CD4-positive, CD25-positive, alpha-beta regulatory T cell (primary cell): ENCODE data around the gene TJP3. TPM values are rescaled to one million over a fixed set of nuclear protein-coding genes. Genes with fewer than 3 reads are reported as not detected.

Source experiments
- ATAC-seq, 2 donors: fragments of 150-1000 bp; cut with Tn5 transposase; one replicate each; pipeline ENCODE4 v1.10.0; 2021; ENCODE audit warnings: low read depth in 2 of 2, moderate number of reproducible peaks in 2 of 2, moderate library complexity in 1 of 2
- DNase-seq, 3 donors: peaks; one replicate each; pipeline versions ENCODE4 v3.0.0 to v3.0.0-alpha.2; 2012 to 2022; ENCODE audit warnings: mixed read lengths in 1 of 3
- H3K27ac ChIP-seq: one replicate; pipeline ENCODE4 v1.7.0; 2013; ENCODE audit warnings: mild to moderate bottlenecking, low read length; ENCODE audit not compliant: insufficient read depth, poor library complexity, severe bottlenecking
- H3K27me3 ChIP-seq: one replicate; pipeline ENCODE4 v1.7.0; 2013; ENCODE audit warnings: low read length; ENCODE audit not compliant: control insufficient read depth, insufficient read depth
- H3K36me3 ChIP-seq: one replicate; pipeline ENCODE4 v1.7.0; 2013; ENCODE audit warnings: mild to moderate bottlenecking, low read length, moderate library complexity; ENCODE audit not compliant: control insufficient read depth, insufficient read depth
- H3K4me1 ChIP-seq: 2 replicates; pipeline ENCODE4 v1.7.0; 2013; ENCODE audit warnings: mild to moderate bottlenecking, low read length; ENCODE audit not compliant: insufficient read depth, control insufficient read depth, poor library complexity, severe bottlenecking
- H3K4me3 ChIP-seq: one replicate; pipeline ENCODE4 v1.7.0; 2013; ENCODE audit warnings: low read depth, mild to moderate bottlenecking, low read length, moderate library complexity
- H3K9me3 ChIP-seq, 2 experiments: 1 replicate in 1 of 2; 2 replicates in 1 of 2; pipeline ENCODE4 v1.7.0; 2013; ENCODE audit warnings: low read length in 2 of 2, mild to moderate bottlenecking in 1 of 2, moderate library complexity in 1 of 2; ENCODE audit not compliant: control insufficient read depth in 2 of 2
- H3K27ac Mint-ChIP-seq, 3 donors: one replicate each; pipeline ENCODE4 v1.8.0; 2020 to 2022; ENCODE audit warnings: mild to moderate bottlenecking in 3 of 3, mixed read lengths in 3 of 3, moderate library complexity in 2 of 3
- H3K27me3 Mint-ChIP-seq: one replicate; pipeline ENCODE4 v1.8.0; 2022; ENCODE audit warnings: mild to moderate bottlenecking, mixed read lengths
- H3K36me3 Mint-ChIP-seq: one replicate; pipeline ENCODE4 v1.8.0; 2020; ENCODE audit warnings: mixed read lengths
- H3K4me1 Mint-ChIP-seq, 4 donors: one replicate each; pipeline ENCODE4 v1.8.0; 2020 to 2022; ENCODE audit warnings: mixed read lengths in 4 of 4, mild to moderate bottlenecking in 1 of 4
- H3K4me3 Mint-ChIP-seq, 4 donors: one replicate each; pipeline ENCODE4 v1.8.0; 2020 to 2022; ENCODE audit warnings: mild to moderate bottlenecking in 4 of 4, mixed read lengths in 4 of 4, moderate library complexity in 3 of 4
- H3K9me3 Mint-ChIP-seq, 7 donors: one replicate each; pipeline ENCODE4 v1.8.0; 2020 to 2022; ENCODE audit warnings: mixed read lengths in 7 of 7, mild to moderate bottlenecking in 3 of 7, moderate library complexity in 2 of 7
- polyA plus RNA-seq, 4 donors: library from polyadenylated mRNA; unstranded; fragments of 300-500 nt; fragmentation: Illumina TruSeq; gene quantifications; one replicate each; pipeline ENCODE4 v1.2.3, GENCODE V29; 2021
- total RNA-seq: library from RNA; stranded (reverse); gene quantifications from one replicate; pipeline ENCODE4 v1.2.3, GENCODE V29; 2022

The TJP3 gene
- total and polyA plus RNA-seq, 5 donors from 2014 or later: 20.6 to 34.4 (median 28.6) TPM

GRCh38 chr19:3695124-3695733 is 13.0 kb upstream of the TJP3 start:
- Histone ChIP-seq H3K27ac (no peak overlapping the region), H3K9me3 (no peaks in the 10 kb centered on the region), H3K36me3 (no peaks in the 10 kb centered on the region), H3K27me3 (no peaks in the 10 kb centered on the region), H3K4me3 (no peak overlapping the region), H3K4me1 (peaks cover 17% of the 10 kb centered on the region)
- H3K36me3 Mint-ChIP-seq: no peaks in the 10 kb centered on the region
- DNase-seq (no peak), ATAC-seq (no peak)
- H3K4me1 Mint-ChIP-seq: peaks cover 4 to 56% (median 13%) of the 10 kb centered on the region in 4 donors
- H3K27ac Mint-ChIP-seq: no peak overlapping the region
- peaks cover 0 to 1% (median 0%) of the 10 kb centered on the region in 7 donors for H3K9me3 Mint-ChIP-seq
- H3K27me3 Mint-ChIP-seq: no peaks in the 10 kb centered on the region
- H3K4me3 Mint-ChIP-seq: peak overlapping the region in 1 of 4 donors; percentile 47

DNA sequence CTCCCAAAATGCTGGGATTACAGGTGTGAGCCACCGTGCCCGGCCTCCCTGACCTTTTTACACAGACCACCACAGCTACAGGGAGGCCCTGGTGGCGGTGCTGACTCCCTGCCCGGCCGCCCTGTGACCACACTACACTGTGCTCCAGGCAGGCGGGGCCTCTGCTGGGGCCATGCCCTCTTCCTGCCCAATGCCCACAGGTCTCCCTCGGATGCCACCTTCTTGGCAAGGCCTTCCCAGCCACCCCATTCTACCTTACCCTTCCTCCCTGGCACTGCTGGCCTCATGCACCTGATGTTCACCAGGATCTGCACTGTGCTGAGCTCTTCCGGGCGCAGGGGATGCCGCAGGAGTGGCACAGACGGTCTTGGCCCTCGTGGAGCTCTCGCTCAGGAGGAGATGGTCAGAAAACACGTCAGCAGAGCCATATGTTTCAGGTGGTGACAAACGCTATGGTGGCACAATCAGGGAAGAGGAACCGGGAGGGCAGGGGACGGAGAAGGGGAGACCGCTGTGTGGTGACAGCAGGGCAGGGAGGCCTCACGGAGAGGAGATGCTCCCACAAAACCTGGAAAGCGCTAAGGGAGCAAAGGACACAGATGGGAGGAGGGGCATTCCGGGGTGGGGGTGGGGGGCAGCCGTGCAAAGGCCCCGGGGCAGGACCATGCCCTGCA is 12.1 kb upstream of the TJP3 start:
- peaks cover 0 to 1% (median 0%) of the 10 kb centered on the region in 7 donors for H3K9me3 Mint-ChIP-seq
- Histone ChIP-seq H3K36me3 (no peaks in the 10 kb centered on the region), H3K9me3 (no peaks in the 10 kb centered on the region), H3K4me1 (peaks cover 17% of the 10 kb centered on the region), H3K27ac (no peak overlapping the region), H3K27me3 (no peaks in the 10 kb centered on the region), H3K4me3 (no peak overlapping the region)
- H3K27ac Mint-ChIP-seq: peak overlapping the region in 1 of 3 donors; percentile 75
- H3K4me3 Mint-ChIP-seq: peak overlapping the region in 3 of 4 donors; percentile 26 to 67 (median 51)
- no peak for ATAC-seq
- no peaks in the 10 kb centered on the region for H3K36me3 Mint-ChIP-seq
- H3K4me1 Mint-ChIP-seq: peaks cover 0 to 56% (median 13%) of the 10 kb centered on the region in 4 donors
- DNase-seq: no peak
- no peaks in the 10 kb centered on the region for H3K27me3 Mint-ChIP-seq

- Histone ChIP-seq H3K9me3 (no peaks in the 10 kb centered on the region), H3K4me3 (no peak overlapping the region), H3K27ac (no peak overlapping the region), H3K36me3 (no peaks in the 10 kb centered on the region), H3K27me3 (no peaks in the 10 kb centered on the region), H3K4me1 (peaks cover 17% of the 10 kb centered on the region)
- DNase-seq: no peak
- H3K9me3 Mint-ChIP-seq: no peaks in the 10 kb centered on the region
- no peak for ATAC-seq
- peaks cover 0 to 51% (median 12%) of the 10 kb centered on the region in 4 donors for H3K4me1 Mint-ChIP-seq
- peak overlapping the region in 1 of 3 donors; percentile 20 for H3K27ac Mint-ChIP-seq
- peak overlapping the region in 3 of 4 donors; percentile 50 to 93 (median 67) for H3K4me3 Mint-ChIP-seq
- no peaks in the 10 kb centered on the region for H3K36me3 Mint-ChIP-seq
- no peaks in the 10 kb centered on the region for H3K27me3 Mint-ChIP-seq
Measured at GRCh38 chr19:3696660-3696995, 11.6 kb upstream of the TJP3 start.

DNA sequence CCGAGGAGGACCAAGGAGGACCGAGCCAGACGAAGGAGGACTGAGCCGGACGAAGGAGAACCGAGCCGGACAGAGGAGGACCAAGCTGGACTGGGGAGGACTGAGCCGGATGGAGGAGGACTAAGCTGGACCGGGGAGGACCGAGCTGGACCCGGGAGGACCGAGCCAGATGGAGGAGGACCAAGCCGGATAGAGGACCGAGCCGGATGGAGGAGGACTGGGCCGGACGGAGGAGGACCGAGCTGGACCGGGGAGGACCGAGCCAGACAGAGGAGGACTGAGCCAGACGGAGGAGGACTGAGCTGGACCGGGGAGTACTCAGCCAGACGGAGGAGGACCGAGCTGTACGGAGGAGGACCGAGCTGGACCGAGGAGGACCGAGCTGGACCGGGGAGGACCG is 11.1 kb upstream of the TJP3 start:
- Histone ChIP-seq H3K4me1 (peaks cover 17% of the 10 kb centered on the region), H3K9me3 (no peaks in the 10 kb centered on the region), H3K27me3 (no peaks in the 10 kb centered on the region), H3K36me3 (no peaks in the 10 kb centered on the region), H3K4me3 (no peak overlapping the region), H3K27ac (no peak overlapping the region)
- Mint-ChIP-seq H3K4me3 (peak overlapping the region in 3 of 4 donors; percentile 50 to 93 (median 67)), H3K27ac (peak overlapping the region in 1 of 3 donors; percentile 52), H3K9me3 (no peaks in the 10 kb centered on the region), H3K4me1 (peaks cover 0 to 50% (median 12%) of the 10 kb centered on the region in 4 donors), H3K27me3 (no peaks in the 10 kb centered on the region), H3K36me3 (no peaks in the 10 kb centered on the region)
- no peak for DNase-seq
- no peak for ATAC-seq

DNA sequence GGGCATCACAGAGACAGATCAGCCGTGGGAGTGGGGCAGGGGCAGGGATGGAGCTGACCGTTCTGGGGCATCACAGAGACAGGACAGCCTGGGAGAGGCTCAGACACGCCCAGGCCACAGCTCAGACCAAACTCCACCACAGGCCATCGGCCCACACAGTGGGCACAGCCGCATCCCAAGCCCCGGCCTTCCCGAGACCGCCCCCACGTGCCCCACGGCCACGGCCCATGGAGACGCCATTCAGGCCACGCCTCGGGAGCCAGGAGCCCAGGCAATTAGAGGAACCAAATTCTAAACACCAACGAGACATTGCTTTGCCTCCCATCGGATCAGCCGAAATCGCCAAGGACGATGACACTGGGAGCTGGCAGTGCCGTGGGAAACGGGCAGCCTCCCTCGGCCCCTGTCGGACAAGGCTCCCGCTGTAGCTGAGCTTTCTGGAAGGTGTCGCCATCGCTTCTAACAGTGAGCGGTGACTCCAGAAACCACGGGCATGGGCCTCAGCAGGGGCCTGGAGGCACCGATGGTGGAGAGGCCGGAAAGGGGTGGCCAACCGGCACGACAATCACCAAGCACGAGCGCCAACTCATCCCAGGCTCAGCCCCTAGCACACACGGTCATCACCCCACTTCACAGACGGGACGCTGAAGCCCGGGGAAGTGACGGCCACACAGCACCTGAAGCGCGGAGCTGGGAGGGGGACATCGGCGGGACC is 10.4 kb upstream of the TJP3 start:
- Histone ChIP-seq H3K27me3 (no peaks in the 10 kb centered on the region), H3K27ac (no peak overlapping the region), H3K36me3 (no peaks in the 10 kb centered on the region), H3K4me1 (peaks cover 17% of the 10 kb centered on the region), H3K9me3 (no peaks in the 10 kb centered on the region), H3K4me3 (no peak overlapping the region)
- H3K4me1 Mint-ChIP-seq: peaks cover 0 to 44% (median 11%) of the 10 kb centered on the region in 4 donors
- H3K27ac Mint-ChIP-seq: peak overlapping the region in 1 of 3 donors; percentile 88
- H3K27me3 Mint-ChIP-seq: no peaks in the 10 kb centered on the region
- ATAC-seq: no peak
- H3K9me3 Mint-ChIP-seq: no peaks in the 10 kb centered on the region
- peak overlapping the region; percentile 83 to 91 (median 86) for H3K4me3 Mint-ChIP-seq
- no peak for DNase-seq
- H3K36me3 Mint-ChIP-seq: no peaks in the 10 kb centered on the region

- no peaks in the 10 kb centered on the region for H3K9me3 ChIP-seq
- H3K4me1 Mint-ChIP-seq: peaks cover 0 to 43% (median 11%) of the 10 kb centered on the region in 4 donors
- H3K4me3 Mint-ChIP-seq: peak overlapping the region; percentile 54 to 91 (median 86)
- H3K27ac Mint-ChIP-seq: peak overlapping the region in 1 of 3 donors; percentile 88
- no peaks in the 10 kb centered on the region for H3K36me3 ChIP-seq
- H3K9me3 Mint-ChIP-seq: no peaks in the 10 kb centered on the region
- H3K27me3 ChIP-seq: no peaks in the 10 kb centered on the region
- H3K27me3 Mint-ChIP-seq: no peaks in the 10 kb centered on the region
- ATAC-seq: no peak
- no peak overlapping the region for H3K27ac ChIP-seq
- no peak overlapping the region for H3K4me3 ChIP-seq
- H3K36me3 Mint-ChIP-seq: no peaks in the 10 kb centered on the region
- peaks cover 17% of the 10 kb centered on the region for H3K4me1 ChIP-seq
- no peak for DNase-seq
Measured at GRCh38 chr19:3698386-3698950, 9.7 kb upstream of the TJP3 start.

GRCh38 chr19:3698974-3699740 is 9.0 kb upstream of the TJP3 start:
- no peaks in the 10 kb centered on the region for H3K36me3 ChIP-seq
- H3K27me3 ChIP-seq: no peaks in the 10 kb centered on the region
- no peak overlapping the region for H3K27ac ChIP-seq
- H3K4me1 ChIP-seq: peaks cover 17% of the 10 kb centered on the region
- no peaks in the 10 kb centered on the region for H3K9me3 ChIP-seq
- peak overlapping the region; percentile 53 for H3K4me3 ChIP-seq
- peaks cover 0 to 43% (median 11%) of the 10 kb centered on the region in 4 donors for H3K4me1 Mint-ChIP-seq
- H3K36me3 Mint-ChIP-seq: no peaks in the 10 kb centered on the region
- H3K27ac Mint-ChIP-seq: peak overlapping the region in 2 of 3 donors; percentile 88 to 89
- H3K4me3 Mint-ChIP-seq: peak overlapping the region; percentile 90 to 96 (median 92)
- no peaks in the 10 kb centered on the region for H3K27me3 Mint-ChIP-seq
- peak in 1 of 3 donors; percentile 54 for DNase-seq
- ATAC-seq: no peak
- H3K9me3 Mint-ChIP-seq: no peaks in the 10 kb centered on the region
